Panc1 (cell line): ENCODE results near the gene KRTAP9-9. TPM values are rescaled to one million over a fixed set of nuclear protein-coding genes. Genes with fewer than 3 reads are reported as not detected.

ENCODE experiments used
- ATAC-seq: fragments of 200-7000 bp; cut with Tn5 transposase; 2 replicates; pipeline ENCODE4 v1.9.1; 2020; ENCODE audit warnings: mild to moderate bottlenecking, moderate library complexity
- BruUV-seq: library from RNA; stranded (reverse); fragments of 400-500 nt; replicated peaks from 2 replicates; lab custom pipeline; 2021; lab: Mats Ljungman, UMichigan
- CTCF ChIA-PET: fragments of 300-600 bp; sonication (Branson Sonifier 250); formaldehyde crosslinking; loops from one replicate; lab custom pipeline; 2022; ENCODE audit warnings: antibody characterized with exemption; lab: Charles Lee
- POLR2A ChIA-PET: fragments of 300-600 bp; sonication (Branson Sonifier 250); formaldehyde crosslinking; loops from one replicate; lab custom pipeline; 2022; ENCODE audit warnings: antibody characterized with exemption; lab: Charles Lee
- DNase-seq: peaks from one replicate; pipeline ENCODE4 v3.0.0-alpha.2; 2010; ENCODE audit warnings: low read depth, low spot score
- H3K27ac ChIP-seq: 2 replicates; pipeline ENCODE4 v1.5.1; 2011; ENCODE audit warnings: mild to moderate bottlenecking, low read length, inconsistent platforms
- H3K27me3 ChIP-seq: fragments of 200-500 bp; sonication (Bioruptor generic); 2 replicates; pipeline ENCODE4 v1.6.0; 2014; ENCODE audit warnings: low read length, inconsistent platforms; ENCODE audit not compliant: control insufficient read depth, insufficient read depth
- H3K36me3 ChIP-seq: fragments of 200-500 bp; sonication (Bioruptor generic); 2 replicates; pipeline ENCODE4 v1.5.1; 2014; ENCODE audit warnings: inconsistent platforms, mild to moderate bottlenecking, low read length, moderate library complexity; ENCODE audit not compliant: control insufficient read depth, insufficient read depth
- H3K4me1 ChIP-seq: 2 replicates; pipeline ENCODE4 v1.5.1; 2011; ENCODE audit warnings: inconsistent platforms, mild to moderate bottlenecking, low read length, moderate library complexity; ENCODE audit not compliant: control insufficient read depth, insufficient read depth
- H3K4me3 ChIP-seq, 2 experiments: 2 replicates each; pipeline ENCODE4 v1.5.1; 2011 to 2012; ENCODE audit warnings: low read depth in 2 of 2, low read length in 2 of 2, mild to moderate bottlenecking in 2 of 2, inconsistent platforms in 1 of 2, moderate library complexity in 1 of 2
- H3K9me3 ChIP-seq: fragments of 200-500 bp; sonication (Bioruptor generic); 2 replicates; pipeline ENCODE4 v1.5.1; 2014; ENCODE audit warnings: low read depth, mild to moderate bottlenecking, inconsistent platforms, low read length, moderate library complexity; ENCODE audit not compliant: control insufficient read depth, insufficient read depth
- CTCF ChIP-seq: fragments of 450-650 bp; IDR thresholded peaks from 2 replicates; pipeline ENCODE4 v1.5.1; 2017; ENCODE audit warnings: mild to moderate bottlenecking
- POLR2AphosphoS5 ChIP-seq: IDR thresholded peaks from 2 replicates; pipeline ENCODE4 v1.6.1; 2012; ENCODE audit warnings: mild to moderate bottlenecking, low read depth, low read length, moderate library complexity
- REST ChIP-seq, 2 experiments: IDR thresholded peaks; 2 replicates each; pipeline ENCODE4 v1.6.1; 2011 to 2012; ENCODE audit warnings: low read depth in 2 of 2, control low read depth in 1 of 2, low read length in 1 of 2, mild to moderate bottlenecking in 1 of 2, moderate library complexity in 1 of 2; ENCODE audit not compliant: insufficient read depth in 1 of 2
- SIN3A ChIP-seq: IDR thresholded peaks from 2 replicates; pipeline ENCODE4 v1.6.1; 2012; ENCODE audit warnings: low read depth, mild to moderate bottlenecking, low read length, moderate library complexity, borderline replicate concordance; ENCODE audit not compliant: insufficient read depth
- TCF7L2 ChIP-seq: IDR thresholded peaks from 2 replicates; pipeline ENCODE4 v1.6.1; 2011; ENCODE audit warnings: mild to moderate bottlenecking, low read depth, low read length, inconsistent platforms
- in situ Hi-C: cut with HindIII; loops from 2 replicates; pipeline ENCODE4 v1.10.0; 2016; ENCODE audit warnings: low sequenced_read_pairs, low pct_unique_long_range_greater_than_20kb
- intact Hi-C: fragments of 100-400 bp; cut with micrococcal nuclease; formaldehyde crosslinking; loops from one replicate; pipeline ENCODE4 v1.10.0; 2022; ENCODE audit not compliant: unreplicated experiment
- total RNA-seq: library from RNA; stranded (reverse); gene quantifications from one replicate; pipeline ENCODE4 v1.2.1, GENCODE V29; 2021; ENCODE audit not compliant: unreplicated experiment

The KRTAP9-9 gene
- total RNA-seq, 1 experiment from 2014 or later: not detected

GRCh38 chr17:41298458-41299135 is 43.4 kb downstream of the KRTAP9-9 start:
- Histone ChIP-seq H3K36me3 (no peaks in the 10 kb centered on the region), H3K27me3 (no peaks in the 10 kb centered on the region), H3K4me1 (no peaks in the 10 kb centered on the region), H3K27ac (no peak overlapping the region), H3K4me3 (no peak overlapping the region), H3K9me3 (no peaks in the 10 kb centered on the region)
- BruUV-seq: no TSS peak
- ChIA-PET POLR2A (no interaction called here), CTCF (no interaction called here)
- TF ChIP-seq POLR2AphosphoS5: no peak
- no peak for TF ChIP-seq REST (IDR thresholded peaks at IDR 0.05; ENCODE audit: insufficient read depth in 1 of 2, low read depth in 2 of 2, low read length in 1 of 2)
- no peak for TF ChIP-seq SIN3A
- no peak for TF ChIP-seq CTCF
- no peak for TF ChIP-seq TCF7L2
- no peak for DNase-seq
- intact Hi-C loops: no loop called here
- no peak for ATAC-seq
- in situ Hi-C loops: no loop called here

DNA sequence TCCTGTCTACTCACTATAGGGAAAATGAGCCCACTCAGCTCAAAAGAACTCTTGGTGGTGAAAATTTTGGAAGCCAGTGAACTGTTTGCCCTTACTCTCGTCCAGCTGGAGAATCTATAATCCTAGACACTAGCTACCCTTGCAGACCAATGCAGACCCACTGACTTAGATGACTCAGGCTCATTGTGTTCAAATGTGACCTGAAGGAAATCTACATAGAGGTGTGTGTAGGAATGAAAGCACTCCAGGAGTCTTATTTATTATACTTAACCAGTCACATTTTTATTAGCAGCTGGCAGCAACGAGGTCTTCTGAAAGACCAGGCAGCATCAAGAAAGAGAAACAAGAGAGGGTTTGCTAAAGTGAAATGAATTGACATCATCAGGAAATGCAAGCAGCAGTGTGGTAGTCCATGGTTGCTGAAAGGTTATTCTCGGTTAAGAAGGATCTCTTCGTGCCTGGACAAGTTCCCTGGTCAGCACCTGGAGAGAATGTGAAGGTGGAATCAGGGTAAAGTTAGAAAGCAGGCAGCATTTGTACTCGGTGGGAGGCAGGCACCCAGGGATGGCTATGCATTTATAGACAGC is 46.1 kb downstream of the KRTAP9-9 start:
- in situ Hi-C loops: no loop called here
- H3K27ac ChIP-seq: no peak overlapping the region
- BruUV-seq: no TSS peak
- H3K27me3 ChIP-seq: peaks cover 2% of the 10 kb centered on the region; the same call in 1 of the 2 replicates
- no peaks in the 10 kb centered on the region for H3K36me3 ChIP-seq
- POLR2A ChIA-PET: no interaction called here
- DNase-seq: no peak
- ATAC-seq: no peak
- CTCF ChIA-PET: interaction anchor here (0.5 kb wide), 1 partner anchor 515 kb away, joined by 5 read pairs; no protein-coding TSS in a partner anchor
- no peaks in the 10 kb centered on the region for H3K4me1 ChIP-seq
- H3K9me3 ChIP-seq: no peaks in the 10 kb centered on the region
- no peak overlapping the region for H3K4me3 ChIP-seq
- intact Hi-C loops: no loop called here
- TF ChIP-seq SIN3A (no peak), REST (IDR thresholded peaks at IDR 0.05; ENCODE audit: insufficient read depth in 1 of 2, low read depth in 2 of 2, low read length in 1 of 2) (no peak), POLR2AphosphoS5 (no peak), TCF7L2 (no peak), CTCF (no peak)
